SK-N-SH (cell line): Measurements from ENCODE around the gene DOCK4. TPM values are rescaled to one million over a fixed set of nuclear protein-coding genes. Genes with fewer than 3 reads are reported as not detected.

ENCODE experiments used
- CTCF ChIA-PET: fragments of 300-600, 350-600 bp; formaldehyde crosslinking; extraction: SDS; loops from one replicate; lab custom pipeline; 2021; lab: Yijun Ruan, JAX
- POLR2A ChIA-PET: fragments of 350-600 bp; sonication (Branson Sonifier 250); formaldehyde crosslinking; extraction: SDS; loops from one replicate; lab custom pipeline; 2020; ENCODE audit warnings: antibody characterized with exemption, inconsistent platforms; lab: Yijun Ruan, JAX
- DNase-seq: peaks from one replicate; pipeline ENCODE4 v3.0.0; 2012
- H2AFZ ChIP-seq: fragments of 200-600 bp; sonication (generic); 2 replicates; pipeline ENCODE4 v1.8.1; 2016; ENCODE audit warnings: antibody characterized with exemption, mild to moderate bottlenecking, low read depth
- H3F3A ChIP-seq: fragments of 200-600 bp; sonication (generic); replicated peaks from 2 replicates; pipeline ENCODE3; 2016; ENCODE audit warnings: antibody characterized with exemption, mild to moderate bottlenecking; ENCODE audit not compliant: insufficient read depth
- H3K27ac ChIP-seq, 2 experiments: fragments of 200-500 bp in 1 of 2; fragments of 200-600 bp in 1 of 2; sonication (Bioruptor generic) in 1 of 2; sonication (generic), shearing (Covaris generic) in 1 of 2; 2 replicates each; pipeline versions ENCODE4 v1.5.1 to v1.6.1; 2014 to 2016; ENCODE audit warnings: low read depth in 2 of 2, inconsistent platforms in 1 of 2, low read length in 1 of 2, mild to moderate bottlenecking in 1 of 2, mixed read lengths in 1 of 2
- H3K27me3 ChIP-seq: fragments of 200-600 bp; sonication (generic), shearing (Covaris generic); 2 replicates; pipeline ENCODE4 v1.6.1; 2016; ENCODE audit warnings: mixed run types; ENCODE audit not compliant: insufficient read depth
- H3K36me3 ChIP-seq, 2 experiments: fragments of 200-500 bp in 1 of 2; fragments of 200-600 bp in 1 of 2; sonication (Bioruptor generic) in 1 of 2; sonication (generic) in 1 of 2; replicated peaks in 1 of 2; 2 replicates each; pipeline versions ENCODE3 to v1.5.1; 2014 to 2016; ENCODE audit warnings: low read length in 1 of 2, mild to moderate bottlenecking in 1 of 2; ENCODE audit not compliant: insufficient read depth in 2 of 2, control insufficient read depth in 1 of 2
- H3K4me1 ChIP-seq, 2 experiments: fragments of 200-500 bp in 1 of 2; fragments of 200-600 bp in 1 of 2; sonication (Bioruptor generic) in 1 of 2; sonication (generic), shearing (Covaris generic) in 1 of 2; 2 replicates each; pipeline versions ENCODE4 v1.5.1 to v1.6.1; 2014 to 2016; ENCODE audit warnings: low read depth in 1 of 2, low read length in 1 of 2, mixed run types in 1 of 2; ENCODE audit not compliant: insufficient read depth in 2 of 2, control insufficient read depth in 1 of 2
- H3K4me2 ChIP-seq: fragments of 200-600 bp; sonication (generic), shearing (Covaris generic); 2 replicates; pipeline ENCODE4 v1.6.1; 2017; ENCODE audit warnings: mixed run types
- H3K4me3 ChIP-seq, 2 experiments: fragments of 200-500 bp in 1 of 2; fragments of 200-600 bp in 1 of 2; sonication (Bioruptor generic) in 1 of 2; sonication (generic), shearing (Covaris generic) in 1 of 2; 2 replicates each; pipeline versions ENCODE4 v1.5.1 to v1.8.1; 2014 to 2016; ENCODE audit warnings: low read depth in 2 of 2, inconsistent platforms in 1 of 2, low read length in 1 of 2, mild to moderate bottlenecking in 1 of 2, mixed read lengths in 1 of 2, moderate library complexity in 1 of 2
- H3K79me2 ChIP-seq: fragments of 200-600 bp; sonication (generic); 2 replicates; pipeline ENCODE4 v1.8.1; 2017; ENCODE audit warnings: mild to moderate bottlenecking; ENCODE audit not compliant: insufficient read depth
- H3K9ac ChIP-seq: fragments of 200-600 bp; sonication (generic); 2 replicates; pipeline ENCODE4 v1.6.1; 2017; ENCODE audit warnings: mixed run types
- H3K9me2 ChIP-seq: fragments of 200-600 bp; sonication (generic); 2 replicates; pipeline ENCODE4 v1.6.1; 2017; ENCODE audit warnings: mixed run types
- H3K9me3 ChIP-seq: fragments of 200-600 bp; sonication (generic); 2 replicates; pipeline ENCODE4 v1.6.1; 2017; ENCODE audit warnings: mixed run types, mild to moderate bottlenecking, moderate library complexity
- H4K20me1 ChIP-seq: fragments of 200-600 bp; sonication (generic); 2 replicates; pipeline ENCODE4 v1.6.1; 2017; ENCODE audit warnings: mild to moderate bottlenecking, mixed run types; ENCODE audit not compliant: insufficient read depth
- CHD2 ChIP-seq: fragments of 150-350 bp; IDR thresholded peaks from 2 replicates; pipeline ENCODE4 v1.6.1; 2018; ENCODE audit warnings: low read length; ENCODE audit not compliant: partially characterized antibody
- EP300 ChIP-seq, 2 experiments: IDR thresholded peaks; 2 replicates each; pipeline versions ENCODE4 v1.4.0 to v1.6.1; 2012; ENCODE audit warnings: borderline replicate concordance in 1 of 2, low read depth in 1 of 2, low read length in 1 of 2
- EZH2phosphoT487 ChIP-seq: fragments of 200-600 bp; sonication (generic); IDR thresholded peaks from 2 replicates; pipeline ENCODE4 v1.6.1; 2017; ENCODE audit warnings: low read depth, mixed run types, mild to moderate bottlenecking, antibody characterized with exemption, moderate library complexity, borderline replicate concordance
- FOSL2 ChIP-seq: IDR thresholded peaks from 2 replicates; pipeline ENCODE4 v1.4.0; 2012; ENCODE audit warnings: low read depth, mild to moderate bottlenecking, moderate library complexity, borderline replicate concordance
- FOXM1 ChIP-seq: IDR thresholded peaks from 2 replicates; pipeline ENCODE4 v1.4.0; 2012; ENCODE audit warnings: low read depth, mild to moderate bottlenecking
- GATA2 ChIP-seq: sonication (generic); formaldehyde crosslinking; IDR thresholded peaks from 2 replicates; pipeline ENCODE4 v1.5.0; 2020; ENCODE audit warnings: mild to moderate bottlenecking, missing genetic modification reagents
- JUND ChIP-seq: IDR thresholded peaks from 2 replicates; pipeline ENCODE4 v1.4.0; 2012
- MAX ChIP-seq: IDR thresholded peaks from 2 replicates; pipeline ENCODE4 v1.4.0; 2012; ENCODE audit warnings: low read depth
- PBX3 ChIP-seq: IDR thresholded peaks from 2 replicates; pipeline ENCODE4; 2012
- RAD21 ChIP-seq: IDR thresholded peaks from 2 replicates; pipeline ENCODE4 v1.6.1; 2012; ENCODE audit warnings: mild to moderate bottlenecking, low read length
- RCOR1 ChIP-seq: fragments of 150-350 bp; IDR thresholded peaks from 2 replicates; pipeline ENCODE4 v1.6.1; 2017; ENCODE audit warnings: antibody characterized with exemption, low read length
- SIN3A ChIP-seq: IDR thresholded peaks from 2 replicates; pipeline ENCODE4 v1.6.1; 2012; ENCODE audit warnings: low read depth, mild to moderate bottlenecking, low read length, moderate library complexity, borderline replicate concordance
- WGBS: methylation state at CpG from one replicate; pipeline ENCODE4 v1.1.6; 2017; ENCODE audit warnings: low lambda C conversion rate; 5-methylcytosine and 5-hydroxymethylcytosine counted together
- polyA plus RNA-seq, 3 experiments: library from polyadenylated mRNA; depleted of rRNA; stranded (reverse); fragments of >200 nt; gene quantifications; 2 replicates each; pipeline ENCODE4 v1.2.3, GENCODE V29; 2012

The DOCK4 gene
- polyA plus RNA-seq, 1 of the 3 experiments (the other 2 are of a cell fraction) = 8.5 TPM

GRCh38 chr7:112214268-112214667 is 8.1 kb upstream of the DOCK4 start:
- Histone ChIP-seq H3K4me1 (peaks cover 0 to 5% of the 10 kb centered on the region in 2 experiments; a peak in 1 of 4 replicates), H3F3A (peaks cover 4% of the 10 kb centered on the region), H4K20me1 (0 out of 2 replicates have a peak, but pooled peaks cover 15% of the 10 kb centered on the region), H3K27me3 (no peaks in the 10 kb centered on the region), H3K9ac (no peak overlapping the region), H3K9me2 (no peaks in the 10 kb centered on the region), H3K4me3 (no peak overlapping the region), H3K79me2 (peaks cover 66% of the 10 kb centered on the region), H3K27ac (no peak overlapping the region), H2AFZ (no peak overlapping the region), H3K36me3 (no peaks in the 10 kb centered on the region), H3K4me2 (no peak overlapping the region), H3K9me3 (no peaks in the 10 kb centered on the region)
- ChIA-PET POLR2A (interaction anchor here (1.0 kb wide), 1 partner anchor 8 kb away, joined by 3 read pairs; the partner anchor contains the start of genes DOCK4 and ZNF277), CTCF (interaction anchor here (0.8 to 1.3 kb wide), 3 partner anchors 10 to 461 kb away, joined by 3 to 6 read pairs (median 4); no protein-coding TSS in a partner anchor)
- no peak for TF ChIP-seq JUND
- TF ChIP-seq MAX = no peak
- no peak for TF ChIP-seq RAD21
- no peak for TF ChIP-seq EP300 (IDR thresholded peaks at IDR 0.05; ENCODE audit: borderline replicate concordance in 1 of 2, low read depth in 1 of 2, low read length in 1 of 2)
- TF ChIP-seq RCOR1 = no peak
- no peak for TF ChIP-seq EZH2phosphoT487
- no peak for TF ChIP-seq GATA2 (CRISPR knock-in tag)
- DNase-seq = no peak

DNA sequence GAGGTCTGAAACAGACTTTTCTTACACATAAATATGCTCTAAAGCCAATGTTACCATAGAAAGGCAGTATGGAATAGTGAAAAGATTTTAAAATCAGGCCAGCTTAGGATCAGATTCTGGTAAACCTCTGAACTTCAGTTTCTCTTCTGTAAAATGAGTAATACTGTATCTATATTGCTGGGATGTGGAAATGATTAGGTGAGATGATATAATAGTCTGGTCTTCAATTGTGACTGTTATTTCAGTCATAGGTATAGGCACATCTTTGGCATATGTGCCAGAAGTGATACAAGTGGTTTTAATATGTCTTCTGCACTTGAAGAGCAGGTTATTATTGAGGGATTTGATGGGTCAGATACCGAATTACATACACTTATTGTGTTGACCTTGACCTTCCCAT is 7.5 kb upstream of the DOCK4 start:
- Histone ChIP-seq H3K4me2 (no peak overlapping the region), H3K9me2 (no peaks in the 10 kb centered on the region), H4K20me1 (0 out of 2 replicates have a peak, but pooled peaks cover 14% of the 10 kb centered on the region), H3K9ac (no peak overlapping the region), H2AFZ (no peak overlapping the region), H3K9me3 (no peaks in the 10 kb centered on the region), H3K27me3 (no peaks in the 10 kb centered on the region), H3K27ac (no peak overlapping the region), H3F3A (peaks cover 4% of the 10 kb centered on the region)
- CTCF ChIA-PET = interaction anchor here (0.8 to 1.3 kb wide), 2 partner anchors 11 to 450 kb away, joined by 3 to 6 read pairs; no protein-coding TSS in a partner anchor
- 96% methylated on average over 1 of the region's 1 CpG for WGBS
- DNase-seq = no peak
- TF ChIP-seq PBX3 (no peak), CHD2 (no peak), FOSL2 (no peak), FOXM1 (no peak), SIN3A (no peak)
- TF ChIP-seq, all 33 proteins: peak for 0
- no peak overlapping the region for H3K4me3 ChIP-seq
- peaks cover 0 to 5% of the 10 kb centered on the region in 2 experiments; a peak in 1 of 4 replicates for H3K4me1 ChIP-seq
- H3K36me3 ChIP-seq = no peaks in the 10 kb centered on the region
- H3K79me2 ChIP-seq = peaks cover 69% of the 10 kb centered on the region
- POLR2A ChIA-PET = no interaction called here
